Liver (tissue), 9 donors: ENCODE results near the gene EWSR1. TPM values are rescaled to one million over a fixed set of nuclear protein-coding genes. Genes with fewer than 3 reads are reported as not detected.

Experiments used
- DNase-seq: peaks from one replicate; pipeline ENCODE4 v3.0.0-alpha.2; 2017; ENCODE audit warnings: low spot score
- H3K27ac ChIP-seq, 2 donors: one replicate each; pipeline ENCODE4 v1.7.0; 2013; ENCODE audit warnings: inconsistent platforms in 2 of 2, low read length in 2 of 2, control low read depth in 1 of 2, low read depth in 1 of 2, mild to moderate bottlenecking in 1 of 2
- H3K27me3 ChIP-seq, 4 donors: one replicate each; pipeline versions ENCODE4 v1.6.1 to v1.7.0; 2013; ENCODE audit warnings: low read length in 3 of 4, inconsistent platforms in 1 of 4, mild to moderate bottlenecking in 1 of 4, moderate library complexity in 1 of 4; ENCODE audit not compliant: control insufficient read depth in 4 of 4, insufficient read depth in 4 of 4
- H3K36me3 ChIP-seq, 4 donors: one replicate each; pipeline versions ENCODE4 v1.6.1 to v1.7.0; 2013; ENCODE audit warnings: low read length in 3 of 4, mild to moderate bottlenecking in 3 of 4, low read depth in 1 of 4, moderate library complexity in 1 of 4; ENCODE audit not compliant: control insufficient read depth in 4 of 4, insufficient read depth in 3 of 4
- H3K4me1 ChIP-seq, 4 donors: one replicate each; pipeline versions ENCODE4 v1.6.1 to v1.7.0; 2013; ENCODE audit warnings: low read length in 3 of 4, mild to moderate bottlenecking in 3 of 4, moderate library complexity in 1 of 4; ENCODE audit not compliant: control insufficient read depth in 4 of 4, insufficient read depth in 4 of 4
- H3K4me3 ChIP-seq, 3 donors: one replicate each; pipeline versions ENCODE4 v1.6.1 to v1.7.0; 2013; ENCODE audit warnings: low read length in 3 of 3, control low read depth in 1 of 3, low read depth in 1 of 3, mild to moderate bottlenecking in 1 of 3
- H3K9ac ChIP-seq, 2 donors: one replicate each; pipeline ENCODE4 v1.7.0; 2013; ENCODE audit warnings: low read length in 2 of 2, mild to moderate bottlenecking in 2 of 2, moderate library complexity in 2 of 2, control low read depth in 1 of 2, low read depth in 1 of 2
- H3K9me3 ChIP-seq, 4 donors: one replicate each; pipeline versions ENCODE4 v1.6.1 to v1.7.0; 2013; ENCODE audit warnings: low read length in 3 of 4; ENCODE audit not compliant: control insufficient read depth in 4 of 4
- ATF3 ChIP-seq: IDR thresholded peaks from 2 replicates; pipeline ENCODE4 v1.6.1; 2016; ENCODE audit warnings: antibody characterized with exemption
- CTCF ChIP-seq: fragments of 150-350 bp; IDR thresholded peaks from 2 replicates; pipeline ENCODE4 v1.5.1; 2017; ENCODE audit warnings: improper control_type of control experiment, low read depth, low read length; ENCODE audit not compliant: missing input control
- EGR1 ChIP-seq, 2 donors: IDR thresholded peaks; 2 replicates each; pipeline ENCODE4 v1.6.1; 2016 to 2018; ENCODE audit warnings: antibody characterized with exemption in 2 of 2, low read depth in 2 of 2
- FOXA1 ChIP-seq: IDR thresholded peaks from 2 replicates; pipeline ENCODE4 v1.6.1; 2016; ENCODE audit warnings: antibody characterized with exemption
- FOXA2 ChIP-seq: IDR thresholded peaks from 2 replicates; pipeline ENCODE4 v1.6.1; 2016; ENCODE audit warnings: antibody characterized with exemption
- GABPA ChIP-seq, 2 donors: IDR thresholded peaks in 1 of 2; conservative IDR thresholded peaks in 1 of 2; 2 replicates each; pipeline ENCODE4 v1.6.1; 2016; ENCODE audit warnings: antibody characterized with exemption in 2 of 2, mild to moderate bottlenecking in 1 of 2, moderate library complexity in 1 of 2
- HNF4A ChIP-seq, 2 donors: conservative IDR thresholded peaks; 2 replicates each; pipeline ENCODE4 v1.6.1; 2016; ENCODE audit warnings: antibody characterized with exemption in 2 of 2, mild to moderate bottlenecking in 2 of 2
- HNF4G ChIP-seq: IDR thresholded peaks from 2 replicates; pipeline ENCODE4 v1.6.1; 2016; ENCODE audit warnings: antibody characterized with exemption
- JUND ChIP-seq, 2 donors: IDR thresholded peaks; 2 replicates each; pipeline ENCODE4 v1.6.1; 2016; ENCODE audit warnings: antibody characterized with exemption in 2 of 2
- NR2F2 ChIP-seq: IDR thresholded peaks from 2 replicates; pipeline ENCODE4 v1.6.1; 2016; ENCODE audit warnings: antibody characterized with exemption
- RAD21 ChIP-seq, 2 donors: IDR thresholded peaks; 2 replicates each; pipeline ENCODE4 v1.6.1; 2016; ENCODE audit warnings: antibody characterized with exemption in 2 of 2, mild to moderate bottlenecking in 2 of 2
- REST ChIP-seq: IDR thresholded peaks from 2 replicates; pipeline ENCODE4 v1.6.1; 2016; ENCODE audit warnings: antibody characterized with exemption, mild to moderate bottlenecking
- RXRA ChIP-seq, 2 donors: IDR thresholded peaks; 2 replicates each; pipeline ENCODE4 v1.6.1; 2017 to 2018; ENCODE audit warnings: antibody characterized with exemption in 2 of 2, mild to moderate bottlenecking in 1 of 2
- SP1 ChIP-seq: IDR thresholded peaks from 2 replicates; pipeline ENCODE4 v1.6.1; 2018; ENCODE audit warnings: antibody characterized with exemption, mild to moderate bottlenecking
- YY1 ChIP-seq: IDR thresholded peaks from 2 replicates; pipeline ENCODE4 v1.6.1; 2016; ENCODE audit warnings: antibody characterized with exemption, mild to moderate bottlenecking
- WGBS: extraction: QIAGEN DNeasy Blood & Tissue Kit; methylation state at CpG from one replicate; pipeline ENCODE4 v1.1.7; 2013; 5-methylcytosine and 5-hydroxymethylcytosine counted together
- polyA plus RNA-seq, 2 donors: library from polyadenylated mRNA; stranded (reverse) in 1 of 2; unstranded in 1 of 2; fragments of 200-250 nt in 1 of 2; fragments of >200 nt in 1 of 2; fragmentation: Nextera tagmentation in 1 of 2; extraction: Ambion mirVana in 1 of 2; gene quantifications; one replicate each; pipeline versions ENCODE4 v1.2.1 to v1.2.3, GENCODE V29; 2013 to 2015
- total RNA-seq, 2 donors: library from RNA; depleted of rRNA; stranded (reverse); fragments of >200 nt; gene quantifications; one replicate each; pipeline ENCODE4 v1.2.3, GENCODE V29; 2014
- donor health status: healthy.
- donor health status: healthy.
- donor health status: healthy.
- donor health status: healthy.
- donor health status: healthy.

EWSR1 gene
- total and polyA plus RNA-seq, 4 donors = 64.8 to 134 (median 78.3) TPM

GRCh38 chr22:29243874-29244446 is 24.1 kb upstream of the EWSR1 start:
- 88% methylated on average over 11 of the region's 11 CpGs for WGBS

More at GRCh38 chr22:29243874-29244446, 24.1 kb upstream of the EWSR1 start:
- H3K27me3 ChIP-seq = no peaks in the 10 kb centered on the region
- no peak for DNase-seq
- peaks cover 0 to 4% (median 2%) of the 10 kb centered on the region in 4 donors for H3K4me1 ChIP-seq
- H3K27ac ChIP-seq = no peak overlapping the region
- H3K4me3 ChIP-seq = no peak overlapping the region
- TF ChIP-seq JUND (IDR thresholded peaks at IDR 0.05) (no peak), ATF3 (no peak), HNF4G (no peak), HNF4A (conservative IDR thresholded peaks at IDR 0.05) (no peak), GABPA (IDR thresholded peaks at IDR 0.05 in 1 of 2, conservative IDR thresholded peaks at IDR 0.05 in 1 of 2) (no peak), NR2F2 (no peak), FOXA1 (no peak), RXRA (IDR thresholded peaks at IDR 0.05) (no peak), CTCF (no peak), FOXA2 (no peak), REST (no peak), RAD21 (IDR thresholded peaks at IDR 0.05) (no peak), SP1 (no peak), YY1 (no peak), EGR1 (IDR thresholded peaks at IDR 0.05; ENCODE audit: low read depth in 2 of 2) (no peak)
- no peaks in the 10 kb centered on the region for H3K36me3 ChIP-seq
- H3K9me3 ChIP-seq = no peaks in the 10 kb centered on the region
- no peak overlapping the region for H3K9ac ChIP-seq
